BLaER1 treated with 17β-estradiol and CSF1 and Interleukin-3, amounts not matched to agents 10 nM and 100 nM (cell line): ENCODE measurements around the gene IDE.

ENCODE experiments used
- H3K27ac ChIP-seq, 11 experiments: shearing (Covaris generic); formaldehyde crosslinking; 2 replicates each; pipeline ENCODE4 v1.8.1; 2022
- H3K27me3 ChIP-seq, 11 experiments: shearing (Covaris generic); formaldehyde crosslinking; 2 replicates each; pipeline ENCODE4 v1.8.1; 2022
- H3K36me3 ChIP-seq, 11 experiments: shearing (Covaris generic); formaldehyde crosslinking; 2 replicates each; pipeline ENCODE4 v1.8.1; 2022
- H3K4me1 ChIP-seq, 10 experiments: shearing (Covaris generic); formaldehyde crosslinking; 2 replicates each; pipeline ENCODE4 v1.8.1; 2022
- H3K4me2 ChIP-seq, 11 experiments: shearing (Covaris generic); formaldehyde crosslinking; 2 replicates each; pipeline ENCODE4 v1.8.1; 2022
- H3K4me3 ChIP-seq, 10 experiments: shearing (Covaris generic); formaldehyde crosslinking; 2 replicates each; pipeline ENCODE4 v1.8.1; 2022
- H3K9ac ChIP-seq, 11 experiments: shearing (Covaris generic); formaldehyde crosslinking; 2 replicates each; pipeline ENCODE4 v1.8.1; 2022
- H3K9me3 ChIP-seq, 11 experiments: shearing (Covaris generic); formaldehyde crosslinking; replicated peaks in 1 of 11; 2 replicates each; pipeline ENCODE4 v1.8.1; 2022
- H4K20me1 ChIP-seq, 11 experiments: shearing (Covaris generic); formaldehyde crosslinking; 2 replicates each; pipeline ENCODE4 v1.8.1; 2022
- Cebpa-rat ChIP-seq, 11 experiments: shearing (Covaris generic); IDR thresholded peaks; 2 replicates each; pipeline ENCODE4 v1.8.1; 2022

IDE gene

DNA sequence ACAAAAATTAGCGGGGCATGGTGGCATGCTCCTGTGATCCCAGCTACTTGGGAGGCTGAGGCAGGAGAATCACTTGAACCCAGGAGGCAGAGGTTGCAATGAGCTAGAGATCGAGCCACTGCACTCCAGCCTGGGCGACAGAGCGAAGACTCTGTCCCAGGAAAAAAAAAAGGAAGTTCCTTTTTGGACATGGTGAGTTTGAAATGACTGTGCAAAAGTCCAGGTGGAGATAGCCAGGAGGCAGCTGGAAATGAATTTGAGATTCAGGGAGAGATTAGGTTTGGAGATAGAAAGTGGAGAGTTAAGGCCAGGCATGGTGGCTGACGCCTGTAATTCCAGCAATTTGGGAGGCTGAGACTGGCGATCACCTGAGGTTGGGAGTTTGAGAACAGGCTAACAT lies 143.8 kb downstream of the IDE start:
- Histone ChIP-seq H3K4me1 (peaks cover 0 to 19% (median 4%) of the 10 kb centered on the region in 10 experiments; a peak in 10 of 20 replicates), H3K4me3 (no peak overlapping the region), H3K36me3 (no peaks in the 10 kb centered on the region), H3K27me3 (no peaks in the 10 kb centered on the region), H3K27ac (no peak overlapping the region), H3K9me3 (no peaks in the 10 kb centered on the region), H4K20me1 (no peaks in the 10 kb centered on the region), H3K9ac (no peak overlapping the region), H3K4me2 (peak overlapping the region in 5 of 11 experiments; percentile 30 to 41 (median 36); a peak in 7 of 22 replicates)
- no peak for TF ChIP-seq Cebpa-rat (IDR thresholded peaks at IDR 0.05)

DNA sequence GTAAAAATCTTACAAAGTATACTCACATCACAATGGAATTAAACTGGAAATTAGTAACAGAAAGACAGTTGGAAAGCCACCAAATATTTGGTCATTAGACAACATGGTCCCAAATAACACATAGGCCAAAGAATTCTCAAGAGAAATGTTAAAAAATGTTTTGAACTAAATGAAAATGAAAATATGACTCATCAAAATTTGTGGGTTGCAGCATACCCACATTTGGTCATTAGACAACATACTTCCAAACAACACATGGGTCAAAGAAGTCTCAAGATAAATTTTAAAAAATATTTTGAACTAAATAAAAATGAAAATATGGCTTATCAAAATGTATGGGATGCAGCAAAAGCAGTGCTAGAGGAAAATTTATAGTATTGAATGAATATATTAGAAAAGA lies 152.3 kb downstream of the IDE start:
- Histone ChIP-seq H4K20me1 (no peaks in the 10 kb centered on the region), H3K4me1 (no peaks in the 10 kb centered on the region), H3K27me3 (no peaks in the 10 kb centered on the region; a peak in 1 of 22 replicates), H3K4me3 (no peak overlapping the region), H3K9me3 (peaks cover 12 to 37% (median 34%) of the 10 kb centered on the region in 11 experiments), H3K4me2 (no peak overlapping the region), H3K27ac (no peak overlapping the region), H3K9ac (no peak overlapping the region), H3K36me3 (no peaks in the 10 kb centered on the region)
- no peak for TF ChIP-seq Cebpa-rat (IDR thresholded peaks at IDR 0.05)

- TF ChIP-seq Cebpa-rat (IDR thresholded peaks at IDR 0.05): no peak
- Histone ChIP-seq H3K4me3 (peak overlapping the region in 3 of 10 experiments; percentile 7 to 35 (median 10); a peak in 3 of 20 replicates), H3K4me1 (no peaks in the 10 kb centered on the region), H3K4me2 (peak overlapping the region in 9 of 11 experiments; percentile 6 to 49 (median 33); a peak in 12 of 22 replicates), H3K9ac (no peak overlapping the region), H3K27ac (no peak overlapping the region), H3K27me3 (no peaks in the 10 kb centered on the region; a peak in 1 of 22 replicates), H4K20me1 (no peaks in the 10 kb centered on the region), H3K36me3 (no peaks in the 10 kb centered on the region), H3K9me3 (peaks cover 18 to 45% (median 36%) of the 10 kb centered on the region in 11 experiments)
Observed at GRCh38 chr10:92420546-92421275, 153.2 kb downstream of the IDE start.

DNA sequence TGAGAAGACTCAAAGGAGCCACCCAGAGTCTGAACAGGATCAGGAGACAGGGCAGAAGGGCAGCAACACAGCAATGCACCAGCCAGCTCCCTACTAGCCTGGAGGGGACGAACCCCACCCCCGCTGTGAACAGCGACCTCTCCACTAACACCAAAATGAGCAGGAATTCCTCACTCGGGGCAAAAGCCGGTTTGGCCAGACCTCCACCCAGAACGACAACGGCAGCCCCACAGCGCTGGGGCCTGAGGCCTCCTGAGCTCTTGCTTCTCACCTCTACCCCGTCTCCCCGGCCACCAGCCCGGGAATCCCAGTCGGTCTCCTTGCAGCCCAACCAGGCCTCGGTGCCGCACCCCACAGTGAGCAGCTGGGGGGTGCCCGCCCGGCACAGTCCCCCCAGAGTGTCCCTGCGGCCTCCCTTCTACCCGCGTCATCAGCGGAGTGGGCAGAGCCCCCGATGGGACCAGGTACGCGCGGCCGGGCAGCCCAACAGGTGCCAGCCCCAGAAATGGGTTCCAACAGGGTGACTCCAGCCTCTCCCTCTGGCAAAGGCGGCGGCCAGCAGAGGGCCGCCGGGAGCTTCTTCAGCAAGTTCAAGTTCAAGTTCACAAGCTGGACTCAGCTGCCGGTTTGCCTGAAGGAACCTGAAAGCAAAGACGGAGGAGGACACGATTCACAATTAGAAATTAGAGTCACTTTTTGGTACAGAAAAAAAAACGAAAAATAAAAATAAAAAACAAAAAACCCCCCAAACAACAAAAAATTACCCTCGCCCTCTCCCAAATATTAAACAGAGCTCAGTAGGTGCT lies 153.9 kb downstream of the IDE start:
- no peak for TF ChIP-seq Cebpa-rat (IDR thresholded peaks at IDR 0.05)
- H3K36me3 ChIP-seq: no peaks in the 10 kb centered on the region
- H3K9ac ChIP-seq: no peak overlapping the region
- H3K4me1 ChIP-seq: no peaks in the 10 kb centered on the region
- H3K4me2 ChIP-seq: peak overlapping the region in 6 of 11 experiments; percentile 6 to 49 (median 36); a peak in 4 of 22 replicates
- H3K9me3 ChIP-seq: peaks cover 18 to 45% (median 36%) of the 10 kb centered on the region in 11 experiments
- H4K20me1 ChIP-seq: no peaks in the 10 kb centered on the region
- H3K4me3 ChIP-seq: peak overlapping the region in 2 of 10 experiments; percentile 7 to 35; a peak in 2 of 20 replicates
- H3K27ac ChIP-seq: no peak overlapping the region
- H3K27me3 ChIP-seq: no peaks in the 10 kb centered on the region; a peak in 1 of 22 replicates

DNA sequence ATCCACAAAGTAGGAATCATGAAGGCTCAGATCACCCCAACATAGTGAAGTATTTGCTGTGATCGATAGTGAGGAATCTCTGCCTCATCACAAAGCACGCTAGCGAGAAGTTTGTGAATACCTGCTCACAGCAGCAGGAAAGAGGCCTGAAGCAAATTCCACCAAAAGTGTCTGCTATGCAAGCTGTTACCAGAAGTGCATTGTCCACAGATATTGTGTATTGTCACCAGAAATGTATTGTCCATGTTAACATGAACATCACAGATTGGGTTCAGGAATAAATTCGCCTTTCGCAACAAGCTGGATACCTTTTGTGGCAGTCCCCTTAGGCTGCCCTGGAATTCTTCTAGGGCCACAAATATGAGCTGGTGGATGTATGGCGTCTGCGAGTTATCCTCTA lies 155.0 kb downstream of the IDE start:
- no peak for TF ChIP-seq Cebpa-rat (IDR thresholded peaks at IDR 0.05)
- Histone ChIP-seq H3K36me3 (no peaks in the 10 kb centered on the region), H3K27ac (no peak overlapping the region)

GRCh38 chr10:92418221-92418620 lies 155.7 kb downstream of the IDE start:
- no peaks in the 10 kb centered on the region; a peak in 1 of 22 replicates for H3K27me3 ChIP-seq
- no peak overlapping the region for H3K27ac ChIP-seq
- TF ChIP-seq Cebpa-rat (IDR thresholded peaks at IDR 0.05): no peak

More for the DNA sequence above, 155.0 kb downstream of the IDE start:
- peaks cover 18 to 45% (median 36%) of the 10 kb centered on the region in 11 experiments for H3K9me3 ChIP-seq
- H3K4me2 ChIP-seq: no peak overlapping the region
- no peak overlapping the region for H3K4me3 ChIP-seq
- no peaks in the 10 kb centered on the region for H4K20me1 ChIP-seq
- no peak overlapping the region for H3K9ac ChIP-seq
- H3K4me1 ChIP-seq: no peaks in the 10 kb centered on the region
- no peaks in the 10 kb centered on the region; a peak in 1 of 22 replicates for H3K27me3 ChIP-seq

DNA sequence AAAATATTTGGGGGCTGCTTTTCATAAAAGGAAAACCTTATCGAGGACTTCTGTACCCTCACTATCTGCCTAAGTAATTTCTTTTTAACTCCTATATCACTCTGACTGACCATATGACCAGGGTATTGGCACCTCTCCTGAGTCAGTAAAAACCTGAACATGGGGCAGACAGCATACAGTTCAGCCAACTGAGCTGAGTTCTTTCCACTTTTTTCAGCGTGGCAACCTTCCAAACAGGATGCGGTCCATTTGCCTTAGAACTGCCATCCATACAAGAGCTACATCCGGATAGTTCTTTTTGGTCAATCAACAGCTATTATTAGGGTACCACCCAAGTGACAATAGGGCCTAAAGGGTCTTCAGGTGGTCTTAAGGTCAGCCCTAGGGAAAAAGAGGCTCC lies 160.4 kb downstream of the IDE start:
- H4K20me1 ChIP-seq: no peaks in the 10 kb centered on the region
- no peak overlapping the region for H3K4me3 ChIP-seq
- H3K9ac ChIP-seq: no peak overlapping the region
- H3K27ac ChIP-seq: no peak overlapping the region
- H3K9me3 ChIP-seq: peaks cover 4 to 13% (median 11%) of the 10 kb centered on the region in 11 experiments; a peak in 19 of 22 replicates
- no peaks in the 10 kb centered on the region for H3K36me3 ChIP-seq
- peaks cover 0 to 7% (median 0%) of the 10 kb centered on the region in 10 experiments; a peak in 6 of 20 replicates for H3K4me1 ChIP-seq
- no peak for TF ChIP-seq Cebpa-rat (IDR thresholded peaks at IDR 0.05)
- H3K27me3 ChIP-seq: no peaks in the 10 kb centered on the region
- no peak overlapping the region for H3K4me2 ChIP-seq

More at GRCh38 chr10:92418221-92418620, 155.7 kb downstream of the IDE start:
- Histone ChIP-seq H3K4me1 (no peaks in the 10 kb centered on the region), H3K4me3 (no peak overlapping the region), H3K4me2 (no peak overlapping the region), H4K20me1 (no peaks in the 10 kb centered on the region), H3K36me3 (no peaks in the 10 kb centered on the region), H3K9me3 (peaks cover 18 to 45% (median 36%) of the 10 kb centered on the region in 11 experiments), H3K9ac (no peak overlapping the region)

- no peak overlapping the region for H3K4me3 ChIP-seq
- H3K27me3 ChIP-seq: no peaks in the 10 kb centered on the region
- no peak overlapping the region for H3K9ac ChIP-seq
- no peak for TF ChIP-seq Cebpa-rat (IDR thresholded peaks at IDR 0.05)
- no peaks in the 10 kb centered on the region for H3K36me3 ChIP-seq
- peaks cover 4 to 13% (median 11%) of the 10 kb centered on the region in 11 experiments; a peak in 19 of 22 replicates for H3K9me3 ChIP-seq
- no peak overlapping the region for H3K4me2 ChIP-seq
- H4K20me1 ChIP-seq: no peaks in the 10 kb centered on the region
- no peak overlapping the region for H3K27ac ChIP-seq
- peaks cover 0 to 12% (median 0%) of the 10 kb centered on the region in 10 experiments; a peak in 6 of 20 replicates for H3K4me1 ChIP-seq
Observed at GRCh38 chr10:92413011-92413410, 160.9 kb downstream of the IDE start.

GRCh38 chr10:92411406-92411805 lies 162.5 kb downstream of the IDE start:
- H3K4me3 ChIP-seq: no peak overlapping the region
- H3K27ac ChIP-seq: no peak overlapping the region
- no peak for TF ChIP-seq Cebpa-rat (IDR thresholded peaks at IDR 0.05)
- no peak overlapping the region for H3K9ac ChIP-seq
- H3K9me3 ChIP-seq: peaks cover under 1 to 7% (median 5%) of the 10 kb centered on the region in 11 experiments; a peak in 19 of 22 replicates
- no peaks in the 10 kb centered on the region for H3K36me3 ChIP-seq
- H3K27me3 ChIP-seq: no peaks in the 10 kb centered on the region
- H4K20me1 ChIP-seq: no peaks in the 10 kb centered on the region
- peaks cover 0 to 29% (median 3%) of the 10 kb centered on the region in 10 experiments; a peak in 9 of 20 replicates for H3K4me1 ChIP-seq
- no peak overlapping the region for H3K4me2 ChIP-seq
